ENCODE measurements around the gene CLEC10A. TPM values are rescaled to one million over a fixed set of nuclear protein-coding genes. Genes with fewer than 3 reads are reported as not detected.

The CLEC10A gene
- polyA plus RNA-seq, 1 donor (not counting 4 experiments of a cell fraction or from before 2014, with no cell fraction given) = not detected

DNA sequence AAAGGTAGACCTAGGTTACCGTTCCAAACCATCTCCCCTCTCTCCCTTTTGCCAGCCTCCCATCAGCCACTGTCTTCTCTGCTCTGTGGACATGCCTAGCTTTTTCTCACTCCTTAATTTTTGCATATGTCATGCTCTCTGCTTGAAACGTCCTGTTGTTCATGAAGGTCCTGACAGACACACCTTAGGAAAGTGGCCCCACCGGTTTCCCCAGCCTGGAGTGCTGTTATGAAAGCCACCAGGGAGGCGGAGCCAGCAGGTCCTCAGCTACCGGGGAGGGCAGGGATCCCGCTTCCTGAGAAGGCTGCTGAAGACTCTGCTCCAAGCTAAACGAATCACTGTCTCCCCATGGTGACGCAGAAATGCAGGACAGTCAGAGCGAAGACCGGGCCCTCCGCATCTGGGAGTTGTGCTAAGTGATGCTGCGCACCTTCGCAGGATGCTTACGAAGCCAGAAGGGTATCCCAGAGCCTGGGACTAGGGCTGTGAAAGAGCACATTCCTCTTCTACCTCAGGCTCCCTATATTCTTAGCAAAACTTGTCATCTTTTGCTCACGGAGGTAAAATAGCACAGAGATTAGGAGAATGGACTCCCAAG is 33.8 kb downstream of the CLEC10A start:
- no peaks in the 10 kb centered on the region for H4K20me1 ChIP-seq (ENCODE audit: control insufficient read depth, extremely low read depth, insufficient read depth, low read length)
- no peaks in the 10 kb centered on the region for H3K9me3 ChIP-seq (ENCODE audit: control insufficient read depth, low read depth, low read length)
- H2AFZ ChIP-seq (ENCODE audit: control insufficient read depth, low read length) = peak overlapping the region; percentile 83
- peak overlapping the region; percentile 62 for H3K9ac ChIP-seq (ENCODE audit: control insufficient read depth, extremely low read depth, insufficient read depth, low read length)
- H3K9me1 ChIP-seq (ENCODE audit: control insufficient read depth, extremely low read depth, insufficient read depth, low read length) = no peaks in the 10 kb centered on the region
- peak overlapping the region; percentile 20 to 70 (median 48) for H3K4me3 ChIP-seq (ENCODE audit: control insufficient read depth in 2 of 3, extremely low read depth in 1 of 3, insufficient read depth in 2 of 3, low read depth in 1 of 3, low read length in 3 of 3)
- peaks cover 21% of the 10 kb centered on the region for H3K27me3 ChIP-seq (ENCODE audit: control insufficient read depth, extremely low read depth, insufficient read depth, low read length)
- H3K4me2 ChIP-seq (ENCODE audit: control insufficient read depth, extremely low read depth, insufficient read depth, low read depth, low read length) = peak overlapping the region; percentile 99
- DNase-seq (ENCODE audit: low read depth, low spot score) (no peak), FAIRE-seq (peak; percentile 89)
- TF ChIP-seq, protein P1, sequence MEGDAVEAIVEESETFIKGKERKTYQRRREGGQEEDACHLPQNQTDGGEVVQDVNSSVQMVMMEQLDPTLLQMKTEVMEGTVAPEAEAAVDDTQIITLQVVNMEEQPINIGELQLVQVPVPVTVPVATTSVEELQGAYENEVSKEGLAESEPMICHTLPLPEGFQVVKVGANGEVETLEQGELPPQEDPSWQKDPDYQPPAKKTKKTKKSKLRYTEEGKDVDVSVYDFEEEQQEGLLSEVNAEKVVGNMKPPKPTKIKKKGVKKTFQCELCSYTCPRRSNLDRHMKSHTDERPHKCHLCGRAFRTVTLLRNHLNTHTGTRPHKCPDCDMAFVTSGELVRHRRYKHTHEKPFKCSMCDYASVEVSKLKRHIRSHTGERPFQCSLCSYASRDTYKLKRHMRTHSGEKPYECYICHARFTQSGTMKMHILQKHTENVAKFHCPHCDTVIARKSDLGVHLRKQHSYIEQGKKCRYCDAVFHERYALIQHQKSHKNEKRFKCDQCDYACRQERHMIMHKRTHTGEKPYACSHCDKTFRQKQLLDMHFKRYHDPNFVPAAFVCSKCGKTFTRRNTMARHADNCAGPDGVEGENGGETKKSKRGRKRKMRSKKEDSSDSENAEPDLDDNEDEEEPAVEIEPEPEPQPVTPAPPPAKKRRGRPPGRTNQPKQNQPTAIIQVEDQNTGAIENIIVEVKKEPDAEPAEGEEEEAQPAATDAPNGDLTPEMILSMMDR (optimal IDR thresholded peaks at IDR 0.05 in 1 of 3, IDR thresholded peaks at IDR 0.05 in 1 of 3, conservative IDR thresholded peaks at IDR 0.05 in 1 of 3; ENCODE audit: extremely low read depth in 1 of 3, insufficient read depth in 2 of 3, low read length in 3 of 3) = no peak
- TF ChIP-seq EZH2 (IDR thresholded peaks at IDR 0.05; ENCODE audit: low read length) = no peak
- H3K36me3 ChIP-seq (ENCODE audit: control insufficient read depth in 2 of 2, extremely low read depth in 1 of 2, insufficient read depth in 2 of 2, low read length in 2 of 2) = no peaks in the 10 kb centered on the region
- H3K27ac ChIP-seq (ENCODE audit: control insufficient read depth, insufficient read depth, low read length) = peak overlapping the region; percentile 86
- H3K4me1 ChIP-seq (ENCODE audit: control insufficient read depth, extremely low read depth, insufficient read depth, low read length) = peaks cover 29% of the 10 kb centered on the region
- dilution Hi-C loops (cut with MboI; ENCODE audit: extremely low pct_ligation_motif_present, low sequenced_read_pairs) = no loop called here
- H3K79me2 ChIP-seq (ENCODE audit: control insufficient read depth, insufficient read depth, low read length) = no peaks in the 10 kb centered on the region

DNA sequence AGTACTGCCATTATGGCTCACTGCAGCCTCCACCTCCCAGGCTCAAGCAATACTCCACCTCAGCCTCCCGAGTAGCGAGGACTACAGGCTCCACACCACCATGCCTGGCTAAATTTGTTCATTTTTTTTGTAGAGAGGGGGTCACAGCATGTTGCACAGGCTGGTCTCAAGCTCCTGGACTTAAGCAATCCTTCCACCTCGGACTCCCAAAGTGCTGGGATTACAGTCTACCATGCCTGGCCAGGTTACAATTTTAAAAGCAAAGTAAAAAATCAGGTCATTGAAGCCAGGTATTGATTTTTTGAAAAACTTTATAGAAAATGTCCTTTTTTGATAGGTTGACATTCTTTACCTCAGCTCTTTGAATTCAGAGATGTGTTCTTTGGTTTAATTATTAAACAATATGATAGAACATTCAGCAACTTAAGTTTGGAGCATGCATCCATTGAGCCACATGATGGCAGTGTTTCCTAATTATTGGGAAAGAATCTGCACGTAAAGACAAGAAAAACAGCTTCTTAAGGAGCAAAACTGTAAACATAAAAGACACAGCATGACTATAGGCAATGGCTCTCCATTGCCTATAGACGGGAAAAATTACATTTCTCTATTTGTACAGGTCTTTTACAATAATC is 34.4 kb downstream of the CLEC10A start:
- Histone ChIP-seq H3K4me3 (ENCODE audit: control insufficient read depth in 2 of 3, extremely low read depth in 1 of 3, insufficient read depth in 2 of 3, low read depth in 1 of 3, low read length in 3 of 3) (peak overlapping the region; percentile 20 to 70 (median 48)), H3K9me1 (ENCODE audit: control insufficient read depth, extremely low read depth, insufficient read depth, low read length) (no peaks in the 10 kb centered on the region), H3K4me1 (ENCODE audit: control insufficient read depth, extremely low read depth, insufficient read depth, low read length) (peaks cover 29% of the 10 kb centered on the region), H3K9ac (ENCODE audit: control insufficient read depth, extremely low read depth, insufficient read depth, low read length) (peak overlapping the region; percentile 62), H3K9me3 (ENCODE audit: control insufficient read depth, low read depth, low read length) (no peaks in the 10 kb centered on the region), H4K20me1 (ENCODE audit: control insufficient read depth, extremely low read depth, insufficient read depth, low read length) (no peaks in the 10 kb centered on the region), H3K79me2 (ENCODE audit: control insufficient read depth, insufficient read depth, low read length) (no peaks in the 10 kb centered on the region), H3K36me3 (ENCODE audit: control insufficient read depth in 2 of 2, extremely low read depth in 1 of 2, insufficient read depth in 2 of 2, low read length in 2 of 2) (no peaks in the 10 kb centered on the region), H3K4me2 (ENCODE audit: control insufficient read depth, extremely low read depth, insufficient read depth, low read depth, low read length) (peak overlapping the region; percentile 99), H3K27me3 (ENCODE audit: control insufficient read depth, extremely low read depth, insufficient read depth, low read length) (peaks cover 21% of the 10 kb centered on the region), H3K27ac (ENCODE audit: control insufficient read depth, insufficient read depth, low read length) (peak overlapping the region; percentile 86), H2AFZ (ENCODE audit: control insufficient read depth, low read length) (peak overlapping the region; percentile 38)
- no peak for TF ChIP-seq EZH2 (IDR thresholded peaks at IDR 0.05; ENCODE audit: low read length)
- TF ChIP-seq, protein P1 (optimal IDR thresholded peaks at IDR 0.05 in 1 of 3, IDR thresholded peaks at IDR 0.05 in 1 of 3, conservative IDR thresholded peaks at IDR 0.05 in 1 of 3; ENCODE audit: extremely low read depth in 1 of 3, insufficient read depth in 2 of 3, low read length in 3 of 3) = peak in 2 of 3 experiments; percentile 46 to 69
- dilution Hi-C loops (cut with MboI; ENCODE audit: extremely low pct_ligation_motif_present, low sequenced_read_pairs) = no loop called here
- FAIRE-seq = no peak
- no peak for DNase-seq (ENCODE audit: low read depth, low spot score)
